Ascending aorta (tissue), 2 donors: ENCODE data around the gene TBC1D14. TPM values are rescaled to one million over a fixed set of nuclear protein-coding genes. Genes with fewer than 3 reads are reported as not detected.

Source experiments
- DNase-seq, 2 donors: peaks; one replicate each; pipeline ENCODE4 v3.0.0-alpha.2; 2019; ENCODE audit warnings: low spot score in 2 of 2
- H3K27ac ChIP-seq, 2 donors: fragments of 200-600 bp; sonication (generic); one replicate each; pipeline ENCODE4 v1.5.1; 2016 to 2017; ENCODE audit warnings: mild to moderate bottlenecking in 1 of 2
- H3K27me3 ChIP-seq: fragments of 200-600 bp; sonication (generic); one replicate; pipeline ENCODE4 v1.5.1; 2017
- H3K36me3 ChIP-seq, 2 donors: fragments of 200-600 bp; sonication (generic); one replicate each; pipeline ENCODE4 v1.5.1; 2016
- H3K4me1 ChIP-seq, 2 donors: fragments of 200-600 bp; sonication (generic); one replicate each; pipeline ENCODE4 v1.5.1; 2016 to 2017; ENCODE audit warnings: mild to moderate bottlenecking in 1 of 2
- H3K4me3 ChIP-seq, 2 donors: fragments of 200-600 bp; sonication (generic); one replicate each; pipeline ENCODE4 v1.5.1; 2016 to 2017; ENCODE audit warnings: mild to moderate bottlenecking in 1 of 2
- H3K9me3 ChIP-seq, 2 donors: fragments of 200-600 bp; sonication (generic); one replicate each; pipeline ENCODE4 v1.5.1; 2016
- CTCF ChIP-seq, 3 experiments: fragments of 200-600 bp in 2 of 3; fragments of 450-650 bp in 1 of 3; sonication (generic) in 2 of 3; IDR thresholded peaks; one replicate each; pipeline ENCODE4 v1.5.1; 2016 to 2019; ENCODE audit warnings: antibody characterized with exemption in 3 of 3, mild to moderate bottlenecking in 1 of 3, moderate library complexity in 1 of 3
- intact Hi-C: fragments of 100-400 bp; cut with DNase I; formaldehyde crosslinking; loops from one replicate; pipeline ENCODE4 v1.15.1; 2023
- total RNA-seq: library from RNA; depleted of rRNA; stranded (reverse); fragments of >200 nt; gene quantifications from one replicate; pipeline ENCODE4 v1.1.0, GENCODE V29; 2016

The TBC1D14 gene
- total RNA-seq, 1 donor from 2014 or later = 26.4 TPM

- DNase-seq = peak in 1 of 2 donors; percentile 50
- H3K27me3 ChIP-seq = no peaks in the 10 kb centered on the region
- no peak for TF ChIP-seq CTCF (IDR thresholded peaks at IDR 0.05)
- peaks cover 9 to 16% of the 10 kb centered on the region in 2 donors for H3K36me3 ChIP-seq
- no peaks in the 10 kb centered on the region for H3K9me3 ChIP-seq
- intact Hi-C loops = no loop called here
- no peak overlapping the region for H3K4me3 ChIP-seq
- no peaks in the 10 kb centered on the region for H3K4me1 ChIP-seq
- H3K27ac ChIP-seq = no peak overlapping the region
Observed at GRCh38 chr4:6967846-6968340, 58.3 kb downstream of the TBC1D14 start.

- H3K36me3 ChIP-seq = peaks cover 9 to 16% of the 10 kb centered on the region in 2 donors
- no peaks in the 10 kb centered on the region for H3K4me1 ChIP-seq
- no peaks in the 10 kb centered on the region for H3K9me3 ChIP-seq
- H3K27ac ChIP-seq = no peak overlapping the region
- peak in 1 of 2 donors; percentile 52 for DNase-seq
- no peak for TF ChIP-seq CTCF (IDR thresholded peaks at IDR 0.05)
- no peaks in the 10 kb centered on the region for H3K27me3 ChIP-seq
- no peak overlapping the region for H3K4me3 ChIP-seq
- intact Hi-C loops = no loop called here
Observed at GRCh38 chr4:6968496-6968895, 58.9 kb downstream of the TBC1D14 start.

- H3K27ac ChIP-seq = no peak overlapping the region
- intact Hi-C loops = no loop called here
- DNase-seq = peak in 1 of 2 donors; percentile 52
- H3K4me1 ChIP-seq = no peaks in the 10 kb centered on the region
- peaks cover 9 to 16% of the 10 kb centered on the region in 2 donors for H3K36me3 ChIP-seq
- H3K9me3 ChIP-seq = no peaks in the 10 kb centered on the region
- no peak overlapping the region for H3K4me3 ChIP-seq
- TF ChIP-seq CTCF (IDR thresholded peaks at IDR 0.05) = no peak
- no peaks in the 10 kb centered on the region for H3K27me3 ChIP-seq
Observed at GRCh38 chr4:6969826-6970800, 60.5 kb downstream of the TBC1D14 start.

GRCh38 chr4:6971536-6972374, 62.1 kb downstream of the TBC1D14 start:
- no peak for TF ChIP-seq CTCF (IDR thresholded peaks at IDR 0.05)
- peak in 1 of 2 donors; percentile 61 for DNase-seq
- Histone ChIP-seq H3K36me3 (peaks cover 9 to 16% of the 10 kb centered on the region in 2 donors), H3K27me3 (no peaks in the 10 kb centered on the region), H3K27ac (no peak overlapping the region), H3K4me3 (no peak overlapping the region), H3K4me1 (no peaks in the 10 kb centered on the region), H3K9me3 (no peaks in the 10 kb centered on the region)
- intact Hi-C loops = no loop called here

- Histone ChIP-seq H3K36me3 (peaks cover 9 to 16% of the 10 kb centered on the region in 2 donors), H3K9me3 (no peaks in the 10 kb centered on the region), H3K27me3 (no peaks in the 10 kb centered on the region), H3K4me3 (no peak overlapping the region), H3K27ac (no peak overlapping the region), H3K4me1 (no peaks in the 10 kb centered on the region)
- DNase-seq = peak in 1 of 2 donors; percentile 48
- no peak for TF ChIP-seq CTCF (IDR thresholded peaks at IDR 0.05)
- intact Hi-C loops = no loop called here
Observed at GRCh38 chr4:6972375-6972650, 62.7 kb downstream of the TBC1D14 start.
